Epithelial cell of esophagus (primary cell): ENCODE data around the gene SEC14L6.

Source experiments
- DNase-seq: peaks from one replicate; pipeline ENCODE4 v3.0.0; 2010; ENCODE audit warnings: low read depth
- H3K4me3 ChIP-seq: 2 replicates; pipeline ENCODE4 v1.5.1; 2011; ENCODE audit warnings: mild to moderate bottlenecking, low read length, control low read depth
- CTCF ChIP-seq: IDR thresholded peaks from 2 replicates; pipeline ENCODE4 v1.5.1; 2011; ENCODE audit warnings: low read depth, mild to moderate bottlenecking, low read length, control low read depth, inconsistent platforms; ENCODE audit not compliant: insufficient read depth; ENCODE audit errors: missing control alignments

Gene SEC14L6

GRCh38 chr22:30535182-30535581, 11.4 kb downstream of the SEC14L6 start:
- no peak for TF ChIP-seq CTCF

GRCh38 chr22:30531651-30532608, 14.6 kb downstream of the SEC14L6 start:
- no peak for DNase-seq
- no peak for TF ChIP-seq CTCF
- H3K4me3 ChIP-seq: no peak overlapping the region

More at GRCh38 chr22:30535182-30535581, 11.4 kb downstream of the SEC14L6 start:
- no peak for DNase-seq
- no peak overlapping the region for H3K4me3 ChIP-seq

GRCh38 chr22:30526656-30527055, 19.9 kb downstream of the SEC14L6 start:
- no peak for DNase-seq
- no peak overlapping the region for H3K4me3 ChIP-seq
- no peak for TF ChIP-seq CTCF

GRCh38 chr22:30523646-30524489, 22.7 kb downstream of the SEC14L6 start:
- no peak overlapping the region for H3K4me3 ChIP-seq
- TF ChIP-seq CTCF: no peak
- DNase-seq: no peak

- no peak for TF ChIP-seq CTCF
- no peak for DNase-seq
- H3K4me3 ChIP-seq: no peak overlapping the region
These were observed 25.0 kb downstream of the SEC14L6 start for GRCh38 chr22:30521368-30522156.

GRCh38 chr22:30519842-30520425, 26.6 kb downstream of the SEC14L6 start:
- DNase-seq: no peak
- TF ChIP-seq CTCF: no peak

More at GRCh38 chr22:30519842-30520425, 26.6 kb downstream of the SEC14L6 start:
- no peak overlapping the region for H3K4me3 ChIP-seq
